ENCODE data around the gene LRIG3.
"Not testable (repeated sequence)": the region's sequence is repeated elsewhere in the genome, so short reads cannot be mapped to it uniquely, and the experiment has no call there.

The LRIG3 gene

DNA sequence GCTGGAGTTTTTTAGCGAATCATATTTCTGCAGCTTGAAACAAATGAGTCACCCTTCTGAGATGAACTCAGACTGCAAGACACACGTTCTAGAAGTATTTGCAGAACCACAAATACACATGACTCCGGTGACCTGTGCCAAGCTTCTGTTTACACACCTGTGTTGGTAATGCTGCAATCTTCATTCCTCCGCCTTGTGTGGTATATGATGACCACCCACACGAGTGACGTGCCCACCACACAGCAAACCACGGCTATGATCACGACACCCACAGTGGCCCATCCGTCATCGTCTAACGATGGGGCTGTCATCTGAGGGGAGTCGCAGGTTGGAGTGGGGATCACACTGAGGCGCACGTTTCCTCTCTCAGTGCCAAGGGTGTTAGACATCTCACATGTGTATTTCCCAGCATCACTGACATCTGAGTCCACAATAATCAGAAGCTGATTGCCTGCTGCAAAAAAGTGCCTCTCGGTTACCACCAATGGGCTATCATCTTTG, 43.0 kb downstream of the LRIG3 start:
- no peak for TF ChIP-seq POLR2A (IDR thresholded peaks at IDR 0.05; ENCODE audit: low read length)
- no peak for TF ChIP-seq GATA1 (IDR thresholded peaks at IDR 0.05; ENCODE audit: low read depth, low read length)
- DNase-seq = no peak

DNA sequence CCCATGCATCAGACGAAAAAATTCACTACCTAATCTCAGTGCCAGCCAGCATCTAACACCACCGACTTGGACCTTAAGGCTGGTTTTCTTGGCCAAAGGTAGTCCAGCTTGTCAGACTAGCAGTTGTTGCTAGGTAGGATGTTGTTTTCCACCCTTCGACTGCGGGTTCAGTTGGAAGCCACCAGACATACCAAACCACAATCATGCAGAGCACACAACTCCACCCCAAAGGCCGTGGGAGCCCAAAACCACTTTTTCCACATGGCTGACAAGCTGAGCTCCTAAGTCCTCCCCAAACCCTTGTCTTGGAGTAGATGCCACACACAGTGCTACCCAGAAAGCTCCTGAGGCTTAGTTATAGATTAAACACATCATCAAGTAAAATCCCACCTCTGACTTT, 46.8 kb downstream of the LRIG3 start:
- no peak for DNase-seq
- TF ChIP-seq POLR2A (IDR thresholded peaks at IDR 0.05; ENCODE audit: low read length) = no peak
- TF ChIP-seq GATA1 (IDR thresholded peaks at IDR 0.05; ENCODE audit: low read depth, low read length) = no peak

DNA sequence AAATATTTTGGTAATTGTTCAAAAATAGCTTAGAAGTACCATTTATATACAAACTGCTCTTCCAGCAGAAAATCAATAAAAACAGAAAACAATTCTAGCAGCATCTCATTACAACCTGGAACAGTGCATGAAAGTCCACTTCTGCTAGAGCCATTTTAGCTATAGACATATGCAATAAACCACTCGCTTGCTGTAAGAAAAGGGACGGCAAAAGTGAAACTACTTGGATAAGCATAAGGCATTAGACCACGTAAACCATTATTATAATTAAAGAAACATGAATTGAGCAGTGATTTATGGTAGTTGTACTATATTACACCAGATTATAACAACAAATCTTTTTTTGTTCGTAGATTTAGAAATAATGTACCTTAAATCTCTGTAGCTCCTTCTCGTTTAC, 48.7 kb downstream of the LRIG3 start:
- DNase-seq = no peak
- TF ChIP-seq GATA1 (IDR thresholded peaks at IDR 0.05; ENCODE audit: low read depth, low read length) (no peak), POLR2A (IDR thresholded peaks at IDR 0.05; ENCODE audit: low read length) (no peak)

DNA sequence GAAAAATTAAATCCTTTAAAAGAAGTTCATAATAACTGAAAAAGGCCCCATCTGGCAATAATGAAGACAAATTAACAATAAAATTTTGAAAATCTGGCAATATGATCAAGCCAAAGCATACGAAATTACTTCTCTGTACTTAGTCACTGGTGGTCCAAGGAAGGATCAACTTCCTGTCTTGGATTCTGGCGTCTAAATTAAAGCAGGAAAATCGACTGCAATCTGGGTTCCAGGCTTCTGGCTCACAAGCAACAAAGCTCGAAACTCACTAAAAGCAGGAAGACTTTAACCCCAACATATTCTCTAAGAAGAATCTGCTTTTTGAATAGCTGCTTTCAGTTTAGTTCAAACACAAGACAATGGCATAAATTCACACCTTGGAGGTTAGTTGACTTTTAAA, 49.7 kb downstream of the LRIG3 start:
- no peak for TF ChIP-seq POLR2A (IDR thresholded peaks at IDR 0.05; ENCODE audit: low read length)
- TF ChIP-seq GATA1 (IDR thresholded peaks at IDR 0.05; ENCODE audit: low read depth, low read length) = no peak
- DNase-seq = no peak

DNA sequence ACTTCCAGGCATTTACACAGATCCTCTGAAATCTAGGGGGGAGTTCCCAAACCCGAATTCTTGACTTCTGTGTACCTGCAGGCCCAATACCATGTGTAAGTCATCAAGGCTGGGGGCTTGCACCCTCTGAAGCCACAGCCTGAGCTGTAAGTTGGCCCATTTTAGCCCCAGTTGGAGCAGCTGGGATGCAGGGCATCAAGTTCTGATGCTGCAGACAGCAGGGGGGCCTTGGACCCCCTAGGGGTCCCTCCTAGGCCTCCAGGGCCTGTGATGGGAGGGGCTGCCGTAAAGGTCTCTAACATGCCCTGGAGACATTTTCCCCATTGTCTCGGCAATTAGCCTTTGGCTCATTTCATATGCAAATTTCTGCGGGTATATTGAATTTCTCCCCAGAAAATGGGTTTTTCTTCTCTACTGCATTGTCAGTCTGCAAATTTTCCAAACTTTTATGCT, 59.5 kb downstream of the LRIG3 start:
- no peak for TF ChIP-seq GATA1 (IDR thresholded peaks at IDR 0.05; ENCODE audit: low read depth, low read length)
- TF ChIP-seq POLR2A (IDR thresholded peaks at IDR 0.05; ENCODE audit: low read length) = no peak
- no peak for DNase-seq

DNA sequence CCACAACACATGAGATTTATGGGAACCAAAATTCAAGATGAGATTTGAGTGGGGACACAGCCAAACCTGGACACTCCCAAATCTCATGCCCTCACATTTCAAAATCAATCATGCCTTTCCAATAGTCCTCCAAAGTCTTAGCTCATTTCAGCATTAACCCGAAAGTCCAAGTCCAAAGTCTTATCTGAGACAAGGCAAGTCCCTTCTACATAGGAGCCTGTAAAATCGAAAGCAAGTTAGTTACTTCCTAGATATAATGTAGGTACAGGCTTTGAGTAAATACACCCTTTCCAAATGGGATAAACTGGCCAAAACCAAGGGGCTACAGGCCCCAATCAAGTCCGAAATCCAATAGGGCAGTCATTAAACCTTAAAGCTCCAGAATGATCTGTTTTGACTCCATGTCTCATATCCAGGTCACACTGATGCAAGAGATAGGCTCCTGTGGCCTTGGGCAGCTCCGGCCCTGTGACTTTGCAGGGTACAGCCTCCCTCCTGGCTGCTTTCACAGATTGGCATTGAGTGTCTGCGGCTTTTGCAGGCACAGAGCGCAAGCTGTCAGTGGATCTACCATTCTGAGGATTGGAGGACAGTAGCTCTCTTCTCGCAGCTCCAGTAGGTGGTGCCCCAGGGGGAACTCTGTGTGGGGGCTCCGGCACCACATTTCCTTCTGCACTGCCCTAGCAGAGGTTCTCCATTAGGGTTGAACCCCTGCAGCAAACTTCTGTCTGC, 60.1 kb downstream of the LRIG3 start:
- TF ChIP-seq GATA1 (IDR thresholded peaks at IDR 0.05; ENCODE audit: low read depth, low read length) (no peak), POLR2A (IDR thresholded peaks at IDR 0.05; ENCODE audit: low read length) (no peak)
- DNase-seq = no peak

DNA sequence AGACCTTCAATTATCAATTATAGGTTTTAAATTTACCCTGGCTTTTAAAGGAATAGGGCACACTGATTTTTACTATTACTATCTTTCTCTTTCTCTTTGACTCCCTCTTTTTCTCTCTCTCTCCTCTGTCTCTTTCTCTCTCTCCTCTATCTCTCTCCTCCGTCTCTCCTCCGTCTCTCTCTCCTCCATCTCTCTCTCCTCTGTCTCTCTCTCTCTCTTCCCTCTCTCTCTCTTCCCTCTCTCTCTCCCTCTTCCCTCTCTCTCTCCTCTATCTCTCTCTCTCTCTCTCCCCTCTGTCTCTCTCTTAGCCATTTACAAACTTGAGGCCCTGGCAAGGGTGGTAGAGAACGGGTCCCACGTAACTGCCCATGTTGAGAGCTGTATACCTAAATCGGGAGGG, 62.3 kb downstream of the LRIG3 start:
- no peak for DNase-seq
- TF ChIP-seq POLR2A (IDR thresholded peaks at IDR 0.05; ENCODE audit: low read length) = no peak
- no peak for TF ChIP-seq GATA1 (IDR thresholded peaks at IDR 0.05; ENCODE audit: low read depth, low read length)

DNA sequence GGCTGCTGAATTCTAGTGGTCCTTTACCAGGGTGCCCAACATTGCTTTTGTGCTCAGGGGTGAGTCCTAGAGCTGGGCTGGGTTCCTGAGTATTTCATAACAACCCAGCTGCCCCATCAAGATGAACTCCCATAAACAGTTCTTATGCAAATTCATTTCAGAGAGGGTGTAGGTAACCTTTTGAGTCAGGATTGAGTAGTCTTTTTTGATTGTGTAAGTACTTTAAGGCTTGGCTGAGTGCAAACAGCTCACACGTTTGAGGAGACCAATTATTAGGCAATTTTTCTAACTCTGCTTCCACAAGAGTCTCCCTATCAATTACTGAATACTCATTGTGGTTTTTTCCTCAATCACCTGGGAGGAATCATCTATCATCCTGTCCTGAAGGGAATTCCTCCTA, 63.1 kb downstream of the LRIG3 start:
- not testable (repeated sequence) for DNase-seq

DNA sequence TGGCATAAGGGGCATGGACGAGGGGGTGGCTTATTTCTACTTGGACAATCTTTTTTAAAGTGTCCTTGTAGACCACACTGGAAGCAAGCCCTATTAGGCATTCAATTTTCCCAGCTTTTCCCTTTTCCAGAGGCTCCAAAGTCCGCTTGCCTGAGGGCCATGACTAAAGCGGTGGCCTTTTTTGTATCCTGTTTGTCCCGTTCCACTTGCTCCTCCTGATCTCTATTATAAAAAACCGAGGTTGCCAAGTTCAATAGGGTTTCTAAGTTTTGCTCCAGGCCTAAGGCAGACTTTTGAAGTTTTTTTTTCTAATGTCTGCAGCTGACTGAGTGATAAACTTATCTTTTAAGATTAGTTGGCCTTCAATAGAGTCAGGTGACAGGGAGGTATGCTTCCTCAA, 64.7 kb downstream of the LRIG3 start:
- DNase-seq = not testable (repeated sequence)

DNA sequence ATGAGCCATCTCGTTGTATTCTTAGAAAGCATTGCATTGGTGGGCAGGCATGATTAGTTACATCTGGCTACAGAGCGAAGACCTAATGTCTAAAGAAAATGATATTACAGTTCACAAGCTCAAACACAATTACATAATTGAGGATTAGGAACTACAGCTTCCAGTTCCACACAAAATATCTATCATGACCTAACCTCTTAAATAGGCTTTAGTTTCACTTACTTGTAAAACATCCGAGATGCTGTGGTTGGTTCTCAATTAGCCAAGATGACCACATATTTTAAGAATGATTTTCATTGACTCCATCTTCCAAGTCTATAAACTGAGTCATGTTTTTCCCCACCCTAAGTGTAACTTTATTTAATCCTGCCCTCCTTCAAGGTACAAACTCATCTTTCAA, 69.5 kb downstream of the LRIG3 start:
- DNase-seq = no peak
- TF ChIP-seq POLR2A (IDR thresholded peaks at IDR 0.05; ENCODE audit: low read length) (no peak), GATA1 (IDR thresholded peaks at IDR 0.05; ENCODE audit: low read depth, low read length) (no peak)

DNA sequence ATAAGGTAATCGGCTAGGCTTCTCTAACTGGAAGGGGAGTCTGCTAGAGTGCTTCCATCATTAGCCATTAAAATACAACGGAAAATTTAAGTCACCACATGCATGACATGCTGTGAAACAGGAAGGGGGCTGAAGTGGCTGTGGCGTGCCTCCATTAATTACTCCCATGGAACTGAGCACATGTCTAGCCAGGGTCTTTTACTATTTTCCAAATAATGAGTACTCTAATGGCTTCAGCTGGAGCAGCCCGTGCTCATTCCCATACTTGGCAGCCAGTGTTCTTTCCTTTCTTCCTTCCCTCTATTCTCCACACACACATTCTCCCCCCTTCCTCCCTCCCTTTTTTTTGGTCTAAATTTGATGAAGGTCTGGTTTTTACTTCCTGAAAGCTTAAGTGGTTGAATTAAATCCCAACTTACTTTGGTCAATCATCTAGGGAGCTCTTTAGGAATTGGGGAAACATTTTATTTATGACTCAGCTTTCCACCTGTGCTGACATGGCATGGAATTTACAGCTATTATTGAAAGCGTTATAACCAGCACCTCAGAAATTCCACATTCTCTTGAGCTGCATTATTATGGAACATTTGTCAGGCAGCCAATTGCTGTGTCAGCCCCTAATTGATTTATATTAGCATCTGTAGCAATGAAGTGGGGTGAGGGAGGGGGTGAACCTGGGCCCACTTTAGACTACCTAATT, 72.3 kb downstream of the LRIG3 start:
- DNase-seq = no peak
- TF ChIP-seq GATA1 (IDR thresholded peaks at IDR 0.05; ENCODE audit: low read depth, low read length) = no peak

DNA sequence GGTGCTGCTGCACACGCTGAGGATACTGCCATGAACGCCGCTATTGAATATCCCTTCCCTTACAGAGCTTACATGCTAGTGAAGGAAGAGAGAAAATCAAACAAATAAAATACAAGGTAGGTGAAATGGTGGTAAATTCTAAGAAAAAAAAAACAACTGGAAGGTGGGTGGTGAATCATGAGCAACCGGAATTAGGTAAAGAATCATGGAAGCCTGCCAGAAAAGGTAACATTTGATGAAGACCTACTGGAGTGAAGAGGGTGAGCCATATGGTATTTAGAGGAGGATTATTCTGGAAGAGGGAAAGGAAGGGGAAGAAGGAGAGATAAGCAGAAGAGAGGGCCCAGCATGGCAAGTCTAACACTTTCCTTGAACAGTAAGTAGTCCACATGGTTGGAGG, 76.1 kb downstream of the LRIG3 start:
- DNase-seq = no peak
- no peak for TF ChIP-seq GATA1 (IDR thresholded peaks at IDR 0.05; ENCODE audit: low read depth, low read length)
- TF ChIP-seq POLR2A (IDR thresholded peaks at IDR 0.05; ENCODE audit: low read length) = no peak

DNA sequence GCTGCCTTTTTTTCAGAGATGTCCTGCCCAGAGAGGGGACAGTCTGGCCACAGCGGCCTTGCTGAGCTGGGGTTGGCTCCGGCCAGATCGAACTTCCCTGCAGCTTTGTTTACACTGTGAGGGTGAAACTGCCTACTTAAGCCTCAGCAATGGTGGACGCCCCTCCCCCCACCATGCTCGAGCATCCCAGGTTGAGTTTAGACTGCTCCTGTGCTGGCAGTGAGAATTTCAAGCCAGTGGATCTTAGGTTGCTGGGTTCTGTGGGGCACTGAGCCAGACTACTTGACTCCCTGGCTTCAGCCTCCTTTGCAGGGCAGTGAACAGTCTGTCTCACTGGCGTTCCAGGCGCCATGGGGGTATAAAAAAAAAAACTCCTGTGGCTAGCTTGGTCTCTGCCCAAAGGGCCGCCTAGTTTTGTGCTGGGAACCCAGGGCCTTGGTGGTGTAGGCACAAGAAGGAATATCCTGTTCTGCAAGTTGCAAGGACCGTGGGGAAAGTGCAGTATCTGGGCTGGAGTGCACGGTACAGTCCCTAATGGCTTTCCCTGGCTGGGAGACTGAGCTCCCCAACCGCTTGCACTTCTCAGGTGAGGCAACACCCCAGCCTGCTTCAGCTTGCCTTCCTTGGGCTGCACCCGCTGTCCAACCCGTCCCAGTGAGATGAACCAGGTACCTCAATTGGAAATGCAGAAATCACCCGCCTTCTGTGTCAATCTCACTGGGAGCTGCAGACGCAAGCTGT, 79.1 kb downstream of the LRIG3 start:
- TF ChIP-seq GATA1 (IDR thresholded peaks at IDR 0.05; ENCODE audit: low read depth, low read length) (no peak), POLR2A (IDR thresholded peaks at IDR 0.05; ENCODE audit: low read length) (no peak)
- DNase-seq = no peak

DNA sequence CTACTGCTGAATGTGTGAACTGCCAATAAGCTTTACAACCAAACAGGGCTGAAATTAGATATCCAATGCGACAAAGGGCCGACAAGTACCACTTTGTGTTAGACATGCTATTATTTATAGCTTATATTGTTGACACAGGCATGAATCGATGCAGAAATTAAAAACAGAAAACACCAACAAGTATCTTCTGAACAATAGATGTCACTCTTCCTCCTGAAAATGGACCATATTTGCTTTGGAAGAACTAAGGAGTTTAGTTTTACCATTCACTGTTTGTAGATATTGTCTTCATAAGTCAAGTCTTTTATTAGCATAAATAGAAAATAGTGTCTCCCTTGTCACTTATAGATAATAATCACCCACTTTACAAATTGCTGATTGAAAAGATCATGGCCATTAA, 86.5 kb downstream of the LRIG3 start:
- no peak for DNase-seq
- TF ChIP-seq POLR2A (IDR thresholded peaks at IDR 0.05; ENCODE audit: low read length) (no peak), GATA1 (IDR thresholded peaks at IDR 0.05; ENCODE audit: low read depth, low read length) (no peak)

DNA sequence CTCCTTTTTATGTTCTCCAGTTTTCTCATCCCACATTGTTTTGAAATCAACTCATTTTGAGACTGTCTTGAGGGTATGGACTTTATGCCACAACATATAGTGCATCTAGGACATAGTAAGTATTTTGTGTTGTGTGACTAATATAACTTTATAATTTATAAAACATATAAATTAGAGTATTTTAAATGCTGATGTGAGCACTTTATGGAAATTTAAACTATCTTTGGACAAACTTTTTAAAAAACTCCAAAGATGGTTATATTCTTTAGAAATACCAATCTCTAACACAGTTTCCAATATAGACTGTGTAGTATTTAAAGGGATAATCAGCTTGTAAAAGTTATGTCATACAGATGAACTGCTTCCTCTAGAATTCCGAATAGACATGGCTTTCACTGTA, 87.4 kb downstream of the LRIG3 start:
- TF ChIP-seq GATA1 (IDR thresholded peaks at IDR 0.05; ENCODE audit: low read depth, low read length) (no peak), POLR2A (IDR thresholded peaks at IDR 0.05; ENCODE audit: low read length) (no peak)
- no peak for DNase-seq

Measured in erythroblast (primary cell).